ENCODE measurements around the gene POP4. TPM values are rescaled to one million over a fixed set of nuclear protein-coding genes. Genes with fewer than 3 reads are reported as not detected.

POP4 gene
- total and polyA plus RNA-seq, 10 of the 15 experiments (the other 5 are each of a cell fraction or from before 2014, with no cell fraction given): 52.1 to 231 (median 118) TPM

- ChIA-PET POLR2A (no interaction called here), RAD21 (ENCODE audit: unreplicated experiment) (no interaction called here), CTCF (no interaction called here), SMC1A (ENCODE audit: uncharacterized antibody, unreplicated experiment) (no interaction called here)
- H3K9ac ChIP-seq (ENCODE audit: control insufficient read depth, insufficient read depth, low read length): no peak overlapping the region
- in situ Hi-C loops (cut with MboI) (no loop called here), intact Hi-C loops (cut with micrococcal nuclease; ENCODE audit: unreplicated experiment) (no loop called here)
- DNase-seq (ENCODE audit: low read depth, low spot score) (no peak), ATAC-seq (no peak), FAIRE-seq (no peak)
- no peaks in the 10 kb centered on the region; the same call in 2 of the 3 replicates for H3K9me3 ChIP-seq (replicated peaks; ENCODE audit: control insufficient read depth, insufficient read depth, low read length)
- H3K27ac ChIP-seq (ENCODE audit: control insufficient read depth, insufficient read depth): no peak overlapping the region
- no peak overlapping the region for H3K4me2 ChIP-seq (ENCODE audit: control insufficient read depth, insufficient read depth)
- WGBS (ENCODE audit: insufficient coverage, insufficient replicate concordance, low lambda C conversion rate, missing lambda C conversion rate): 28% methylated on average over 6 of the region's 6 CpGs
- H3K4me1 ChIP-seq (ENCODE audit: control insufficient read depth, insufficient read depth, low read length): no peaks in the 10 kb centered on the region
- no peaks in the 10 kb centered on the region for H4K20me1 ChIP-seq (ENCODE audit: control insufficient read depth, insufficient read depth)
- H3K79me2 ChIP-seq (ENCODE audit: control insufficient read depth, insufficient read depth, low read length): no peaks in the 10 kb centered on the region
- H3K36me3 ChIP-seq (ENCODE audit: control insufficient read depth in 2 of 2, insufficient read depth in 2 of 2, low read length in 1 of 2): no peaks in the 10 kb centered on the region
- no peaks in the 10 kb centered on the region for H3K27me3 ChIP-seq (replicated peaks in 1 of 2; ENCODE audit: control insufficient read depth in 2 of 2, insufficient read depth in 2 of 2, low read length in 1 of 2)
- no peak overlapping the region for H2AFZ ChIP-seq (ENCODE audit: control insufficient read depth, low read depth, low read length)
- BruUV-seq (replicated peaks): no TSS peak
- no peak for TF ChIP-seq EGR1 (IDR thresholded peaks at IDR 0.05; ENCODE audit: borderline replicate concordance in 1 of 2, low read depth in 2 of 2, low read length in 2 of 2)
- no peak for TF ChIP-seq HSF1 (IDR thresholded peaks at IDR 0.05; ENCODE audit: low read depth, low read length)
- TF ChIP-seq POLR2AphosphoS5 (IDR thresholded peaks at IDR 0.05; ENCODE audit: low read length): no peak
- TF ChIP-seq MEF2B (IDR thresholded peaks at IDR 0.05; ENCODE audit: partially characterized antibody, poor library complexity, severe bottlenecking): no peak
- no peak for TF ChIP-seq CHD4 (IDR thresholded peaks at IDR 0.05)
- no peak for TF ChIP-seq SKIL (IDR thresholded peaks at IDR 0.05; ENCODE audit: low read depth, poor library complexity, severe bottlenecking)
- TF ChIP-seq BMI1 (IDR thresholded peaks at IDR 0.05; ENCODE audit: borderline replicate concordance): no peak
- no peak for TF ChIP-seq RAD21 (IDR thresholded peaks at IDR 0.05; ENCODE audit: insufficient read depth, low read depth, low read length)
- no peak for TF ChIP-seq E4F1 (IDR thresholded peaks at IDR 0.05; ENCODE audit: borderline replicate concordance, partially characterized antibody)
- TF ChIP-seq ZNF217 (IDR thresholded peaks at IDR 0.05): no peak
- no peak for TF ChIP-seq ZNF384 (IDR thresholded peaks at IDR 0.05; ENCODE audit: borderline replicate concordance, low read depth, low read length)
- no peak for TF ChIP-seq EED (IDR thresholded peaks at IDR 0.05; ENCODE audit: low read depth)
- H3K4me3 ChIP-seq: no peak overlapping the region
Observed at GRCh38 chr19:29560313-29561075, 45.6 kb upstream of the POP4 start.
